CD4-positive, CD25-positive, alpha-beta regulatory T cell (primary cell): ENCODE measurements around the gene HMCN1. TPM values are rescaled to one million over a fixed set of nuclear protein-coding genes. Genes with fewer than 3 reads are reported as not detected.
"Not testable (repeated sequence)": the region's sequence is repeated elsewhere in the genome, so short reads cannot be mapped to it uniquely, and the experiment has no call there.

Source experiments
- ATAC-seq, 2 donors: fragments of 150-1000 bp; cut with Tn5 transposase; one replicate each; pipeline ENCODE4 v1.10.0; 2021; ENCODE audit warnings: low read depth in 2 of 2, moderate number of reproducible peaks in 2 of 2, moderate library complexity in 1 of 2
- DNase-seq, 3 donors: peaks; one replicate each; pipeline versions ENCODE4 v3.0.0 to v3.0.0-alpha.2; 2012 to 2022; ENCODE audit warnings: mixed read lengths in 1 of 3
- H3K27ac ChIP-seq: one replicate; pipeline ENCODE4 v1.7.0; 2013; ENCODE audit warnings: mild to moderate bottlenecking, low read length; ENCODE audit not compliant: insufficient read depth, poor library complexity, severe bottlenecking
- H3K27me3 ChIP-seq: one replicate; pipeline ENCODE4 v1.7.0; 2013; ENCODE audit warnings: low read length; ENCODE audit not compliant: control insufficient read depth, insufficient read depth
- H3K36me3 ChIP-seq: one replicate; pipeline ENCODE4 v1.7.0; 2013; ENCODE audit warnings: mild to moderate bottlenecking, low read length, moderate library complexity; ENCODE audit not compliant: control insufficient read depth, insufficient read depth
- H3K4me1 ChIP-seq: 2 replicates; pipeline ENCODE4 v1.7.0; 2013; ENCODE audit warnings: mild to moderate bottlenecking, low read length; ENCODE audit not compliant: insufficient read depth, control insufficient read depth, poor library complexity, severe bottlenecking
- H3K4me3 ChIP-seq: one replicate; pipeline ENCODE4 v1.7.0; 2013; ENCODE audit warnings: low read depth, mild to moderate bottlenecking, low read length, moderate library complexity
- H3K9me3 ChIP-seq, 2 experiments: 1 replicate in 1 of 2; 2 replicates in 1 of 2; pipeline ENCODE4 v1.7.0; 2013; ENCODE audit warnings: low read length in 2 of 2, mild to moderate bottlenecking in 1 of 2, moderate library complexity in 1 of 2; ENCODE audit not compliant: control insufficient read depth in 2 of 2
- H3K27ac Mint-ChIP-seq, 3 donors: one replicate each; pipeline ENCODE4 v1.8.0; 2020 to 2022; ENCODE audit warnings: mild to moderate bottlenecking in 3 of 3, mixed read lengths in 3 of 3, moderate library complexity in 2 of 3
- H3K27me3 Mint-ChIP-seq: one replicate; pipeline ENCODE4 v1.8.0; 2022; ENCODE audit warnings: mild to moderate bottlenecking, mixed read lengths
- H3K36me3 Mint-ChIP-seq: one replicate; pipeline ENCODE4 v1.8.0; 2020; ENCODE audit warnings: mixed read lengths
- H3K4me1 Mint-ChIP-seq, 4 donors: one replicate each; pipeline ENCODE4 v1.8.0; 2020 to 2022; ENCODE audit warnings: mixed read lengths in 4 of 4, mild to moderate bottlenecking in 1 of 4
- H3K4me3 Mint-ChIP-seq, 4 donors: one replicate each; pipeline ENCODE4 v1.8.0; 2020 to 2022; ENCODE audit warnings: mild to moderate bottlenecking in 4 of 4, mixed read lengths in 4 of 4, moderate library complexity in 3 of 4
- H3K9me3 Mint-ChIP-seq, 7 donors: one replicate each; pipeline ENCODE4 v1.8.0; 2020 to 2022; ENCODE audit warnings: mixed read lengths in 7 of 7, mild to moderate bottlenecking in 3 of 7, moderate library complexity in 2 of 7
- polyA plus RNA-seq, 4 donors: library from polyadenylated mRNA; unstranded; fragments of 300-500 nt; fragmentation: Illumina TruSeq; gene quantifications; one replicate each; pipeline ENCODE4 v1.2.3, GENCODE V29; 2021
- total RNA-seq: library from RNA; stranded (reverse); gene quantifications from one replicate; pipeline ENCODE4 v1.2.3, GENCODE V29; 2022

HMCN1 gene
- total and polyA plus RNA-seq, 5 donors from 2014 or later, result 0.07 to 0.81 (median 0.58) TPM; not detected in 1

DNA sequence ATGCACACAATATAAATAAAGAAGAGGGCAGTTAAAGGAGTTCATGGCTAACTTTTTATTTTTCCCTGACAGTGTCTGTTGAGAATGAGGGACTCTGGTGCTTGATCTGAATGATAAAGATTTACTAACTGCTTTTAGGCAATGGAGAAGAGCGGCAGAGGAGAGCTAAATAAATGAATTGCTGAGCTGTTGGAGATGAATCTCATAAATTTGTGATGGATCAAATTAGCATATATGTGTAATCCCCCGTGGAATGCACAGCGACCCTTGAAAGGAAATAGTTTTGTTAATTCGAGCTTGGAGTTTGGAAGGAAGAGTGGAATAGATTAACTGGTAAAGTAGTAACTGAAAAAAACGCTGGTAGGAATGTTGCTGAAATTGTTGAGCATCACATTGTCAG, 40.2 kb downstream of the HMCN1 start:
- Histone ChIP-seq H3K4me3 (no peak overlapping the region), H3K27ac (no peak overlapping the region), H3K27me3 (no peaks in the 10 kb centered on the region), H3K9me3 (no peaks in the 10 kb centered on the region), H3K4me1 (no peaks in the 10 kb centered on the region), H3K36me3 (no peaks in the 10 kb centered on the region)
- H3K4me3 Mint-ChIP-seq, result no peak overlapping the region
- ATAC-seq (no peak), DNase-seq (no peak)
- no peak overlapping the region for H3K27ac Mint-ChIP-seq
- H3K9me3 Mint-ChIP-seq, result peaks cover 0 to 4% (median 0%) of the 10 kb centered on the region in 7 donors
- H3K4me1 Mint-ChIP-seq, result no peaks in the 10 kb centered on the region
- peaks cover 4% of the 10 kb centered on the region for H3K27me3 Mint-ChIP-seq
- no peaks in the 10 kb centered on the region for H3K36me3 Mint-ChIP-seq

DNA sequence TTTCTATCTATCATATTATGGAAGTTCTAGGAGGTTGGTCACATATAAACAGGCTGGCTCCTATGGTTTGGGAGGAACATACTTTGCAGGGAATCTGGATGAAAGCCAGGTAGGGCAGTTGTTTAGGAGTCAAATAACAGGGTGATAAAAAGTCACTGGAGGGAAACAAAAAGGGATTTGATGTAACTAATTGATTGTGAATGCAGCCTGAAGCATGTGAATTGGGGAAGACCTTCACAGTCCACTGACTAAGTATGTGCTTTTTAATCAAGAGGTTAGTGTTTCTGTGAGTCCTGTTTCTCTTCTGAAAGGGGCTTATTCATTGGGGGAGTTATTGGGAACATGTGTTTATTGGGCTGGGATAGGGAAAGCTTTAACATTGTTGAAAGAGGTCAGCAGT, 41.3 kb downstream of the HMCN1 start:
- H3K27ac Mint-ChIP-seq, result no peak overlapping the region
- H3K27me3 Mint-ChIP-seq, result no peaks in the 10 kb centered on the region
- no peaks in the 10 kb centered on the region for H3K4me1 Mint-ChIP-seq
- no peak for DNase-seq
- H3K4me3 Mint-ChIP-seq, result no peak overlapping the region
- no peaks in the 10 kb centered on the region for H3K36me3 ChIP-seq
- no peak overlapping the region for H3K4me3 ChIP-seq
- no peak for ATAC-seq
- no peaks in the 10 kb centered on the region for H3K36me3 Mint-ChIP-seq
- H3K4me1 ChIP-seq, result no peaks in the 10 kb centered on the region
- peaks cover 0 to 6% (median 0%) of the 10 kb centered on the region in 7 donors for H3K9me3 Mint-ChIP-seq
- H3K9me3 ChIP-seq, result no peaks in the 10 kb centered on the region
- H3K27me3 ChIP-seq, result no peaks in the 10 kb centered on the region
- no peak overlapping the region for H3K27ac ChIP-seq

DNA sequence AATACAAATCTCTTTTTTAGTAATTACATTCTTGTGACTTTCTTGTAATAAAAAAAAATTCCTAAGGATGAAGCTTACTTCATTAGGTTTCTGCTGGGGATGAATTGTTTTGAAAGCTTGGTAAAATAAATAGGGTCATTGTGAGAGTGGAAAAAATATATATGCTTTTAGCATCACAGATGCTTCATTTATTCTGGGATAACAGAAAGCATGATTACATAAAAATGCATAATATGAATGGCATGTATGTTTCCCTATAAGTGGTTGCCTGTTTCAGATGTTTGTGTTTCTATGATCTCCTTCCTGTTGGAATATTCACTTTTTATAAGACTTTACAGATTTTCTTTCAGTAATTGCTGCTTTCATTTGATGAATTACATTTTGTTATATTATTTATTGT, 42.3 kb downstream of the HMCN1 start:
- ATAC-seq (no peak), DNase-seq (no peak)
- Histone ChIP-seq H3K4me1 (no peaks in the 10 kb centered on the region), H3K27me3 (no peaks in the 10 kb centered on the region), H3K27ac (no peak overlapping the region), H3K9me3 (no peaks in the 10 kb centered on the region), H3K4me3 (no peak overlapping the region), H3K36me3 (no peaks in the 10 kb centered on the region)
- no peaks in the 10 kb centered on the region for H3K4me1 Mint-ChIP-seq
- H3K27ac Mint-ChIP-seq, result no peak overlapping the region
- H3K27me3 Mint-ChIP-seq, result no peaks in the 10 kb centered on the region
- H3K36me3 Mint-ChIP-seq, result no peaks in the 10 kb centered on the region
- H3K4me3 Mint-ChIP-seq, result no peak overlapping the region
- H3K9me3 Mint-ChIP-seq, result peaks cover 0 to 8% (median 2%) of the 10 kb centered on the region in 7 donors

DNA sequence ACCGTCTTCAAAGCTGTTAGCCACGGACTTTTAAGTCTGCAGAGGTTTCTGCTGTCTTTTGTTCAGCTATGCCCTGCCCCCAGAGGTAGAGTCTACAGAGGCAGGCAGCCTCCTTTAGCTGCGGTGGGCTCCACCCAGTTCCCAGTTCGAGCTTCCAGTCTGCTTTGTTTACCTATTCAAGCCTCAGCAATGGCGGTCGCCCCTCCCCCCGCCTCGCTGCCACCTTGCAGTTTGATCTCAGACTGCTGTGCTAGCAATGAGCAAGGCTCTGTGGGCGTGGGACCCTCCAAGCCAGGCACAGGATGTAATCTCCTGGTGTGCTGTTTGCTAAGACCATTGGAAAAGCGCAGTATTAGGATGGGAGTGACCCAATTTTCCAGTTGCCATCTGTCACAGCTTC, 49.7 kb downstream of the HMCN1 start:
- not testable (repeated sequence) for H3K4me1 Mint-ChIP-seq, H3K27me3 ChIP-seq, H3K9me3 Mint-ChIP-seq, H3K4me3 ChIP-seq, ATAC-seq, H3K36me3 Mint-ChIP-seq, H3K9me3 ChIP-seq, H3K27ac Mint-ChIP-seq, H3K4me1 ChIP-seq, H3K27ac ChIP-seq, H3K4me3 Mint-ChIP-seq, H3K27me3 Mint-ChIP-seq, DNase-seq, H3K36me3 ChIP-seq

DNA sequence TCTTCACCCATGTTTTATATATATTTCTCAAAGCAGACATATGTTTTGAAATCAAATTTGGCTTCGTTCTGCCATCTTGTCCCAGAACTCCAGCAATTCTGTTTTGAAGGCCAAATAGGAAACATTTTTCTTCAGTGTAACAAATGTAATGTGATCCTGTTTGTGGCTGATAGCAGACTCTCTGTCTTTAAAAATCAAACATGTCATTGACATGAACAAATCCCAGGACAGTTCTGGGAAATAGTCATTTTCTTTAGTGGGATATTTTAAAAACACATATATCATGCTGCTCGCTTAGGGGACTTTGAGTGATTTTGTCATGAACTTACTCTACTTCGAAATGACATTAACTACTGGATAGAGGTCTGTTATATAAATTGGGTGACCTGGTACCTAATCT, 51.4 kb downstream of the HMCN1 start:
- no peaks in the 10 kb centered on the region for H3K36me3 ChIP-seq
- ATAC-seq (no peak), DNase-seq (no peak)
- no peak overlapping the region for H3K4me3 Mint-ChIP-seq
- H3K27me3 Mint-ChIP-seq, result peaks cover 6% of the 10 kb centered on the region
- H3K27me3 ChIP-seq, result no peaks in the 10 kb centered on the region
- peaks cover 3 to 7% (median 5%) of the 10 kb centered on the region in 7 donors for H3K9me3 Mint-ChIP-seq
- H3K4me3 ChIP-seq, result no peak overlapping the region
- H3K36me3 Mint-ChIP-seq, result no peaks in the 10 kb centered on the region
- H3K4me1 Mint-ChIP-seq, result peaks cover 0 to 2% (median 0%) of the 10 kb centered on the region in 4 donors
- no peaks in the 10 kb centered on the region for H3K4me1 ChIP-seq
- no peak overlapping the region for H3K27ac ChIP-seq
- no peak overlapping the region for H3K27ac Mint-ChIP-seq
- H3K9me3 ChIP-seq, result no peaks in the 10 kb centered on the region

DNA sequence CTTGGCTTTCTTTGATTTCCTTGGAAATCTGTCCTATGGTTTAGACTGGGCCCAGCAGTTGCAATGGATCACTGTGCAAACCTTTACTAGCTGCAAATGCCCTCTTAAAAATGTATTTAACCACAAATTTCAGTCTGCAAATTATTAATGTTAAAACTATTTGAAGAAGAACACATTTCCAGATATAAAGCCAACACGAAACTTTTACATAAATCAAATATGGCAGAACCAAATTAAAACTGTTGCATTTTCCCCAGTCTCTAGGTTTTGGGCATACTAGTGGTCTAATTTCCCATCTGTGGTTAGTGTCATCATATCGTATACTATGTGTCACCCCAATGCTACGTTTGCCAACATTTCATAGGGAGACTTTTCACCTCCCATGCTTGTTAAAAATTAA, 52.3 kb downstream of the HMCN1 start:
- no peak for ATAC-seq
- no peaks in the 10 kb centered on the region for H3K9me3 ChIP-seq
- Mint-ChIP-seq H3K4me3 (no peak overlapping the region), H3K4me1 (peaks cover 0 to 2% (median 0%) of the 10 kb centered on the region in 4 donors), H3K9me3 (peaks cover 2 to 6% (median 3%) of the 10 kb centered on the region in 7 donors), H3K27me3 (peaks cover 6% of the 10 kb centered on the region), H3K27ac (no peak overlapping the region), H3K36me3 (no peaks in the 10 kb centered on the region)
- no peaks in the 10 kb centered on the region for H3K36me3 ChIP-seq
- no peaks in the 10 kb centered on the region for H3K27me3 ChIP-seq
- no peak for DNase-seq
- no peak overlapping the region for H3K27ac ChIP-seq
- no peaks in the 10 kb centered on the region for H3K4me1 ChIP-seq
- H3K4me3 ChIP-seq, result no peak overlapping the region

DNA sequence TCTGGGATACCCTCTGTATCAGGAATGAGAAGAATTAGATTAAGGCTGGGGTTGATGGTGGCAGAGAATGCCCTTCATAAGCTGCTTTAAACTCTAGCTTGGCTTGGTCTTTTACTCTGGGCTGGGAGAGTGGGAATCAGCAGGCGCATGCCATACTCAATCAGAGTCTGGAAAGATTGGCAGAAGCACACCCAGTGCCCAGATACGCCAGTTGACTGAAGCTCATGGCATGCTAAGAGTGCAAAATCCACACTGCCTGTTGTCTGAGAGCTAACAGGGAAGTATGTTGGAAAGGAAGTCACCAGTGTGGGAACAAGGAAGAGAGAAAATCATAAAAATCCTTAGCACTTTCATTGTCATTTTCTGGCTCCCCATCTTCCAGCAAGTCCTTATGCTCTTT, 53.0 kb downstream of the HMCN1 start:
- Mint-ChIP-seq H3K36me3 (no peaks in the 10 kb centered on the region), H3K27me3 (peaks cover 6% of the 10 kb centered on the region), H3K27ac (no peak overlapping the region), H3K9me3 (peaks cover 0 to 5% (median 1%) of the 10 kb centered on the region in 7 donors), H3K4me1 (peaks cover 0 to 2% (median 0%) of the 10 kb centered on the region in 4 donors), H3K4me3 (no peak overlapping the region)
- no peaks in the 10 kb centered on the region for H3K9me3 ChIP-seq
- H3K27ac ChIP-seq, result no peak overlapping the region
- DNase-seq, result no peak
- H3K27me3 ChIP-seq, result no peaks in the 10 kb centered on the region
- H3K4me1 ChIP-seq, result no peaks in the 10 kb centered on the region
- H3K36me3 ChIP-seq, result no peaks in the 10 kb centered on the region
- ATAC-seq, result no peak
- no peak overlapping the region for H3K4me3 ChIP-seq

DNA sequence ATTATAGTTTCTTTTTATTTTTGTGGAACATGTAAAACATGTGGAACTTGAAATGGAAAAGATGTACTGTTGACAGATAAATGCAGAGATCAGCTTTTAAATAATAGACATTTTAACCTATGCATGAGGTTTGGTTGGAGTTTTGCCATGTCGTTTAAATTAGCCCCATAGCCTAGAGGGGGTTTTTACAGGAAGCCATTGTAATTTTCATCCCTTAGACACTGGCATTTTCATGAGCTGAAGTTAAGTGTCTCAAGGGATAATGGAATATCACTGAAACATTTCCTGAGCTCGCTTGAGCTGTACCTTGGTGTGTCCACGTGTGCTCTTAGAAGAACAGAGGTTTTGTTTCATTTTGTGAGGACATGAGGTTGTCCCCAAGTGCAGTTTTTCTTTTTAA, 54.2 kb downstream of the HMCN1 start:
- Histone ChIP-seq H3K4me3 (no peak overlapping the region), H3K9me3 (no peaks in the 10 kb centered on the region), H3K36me3 (no peaks in the 10 kb centered on the region), H3K27me3 (no peaks in the 10 kb centered on the region), H3K27ac (no peak overlapping the region), H3K4me1 (no peaks in the 10 kb centered on the region)
- DNase-seq (no peak), ATAC-seq (no peak)
- Mint-ChIP-seq H3K27ac (no peak overlapping the region), H3K4me3 (no peak overlapping the region), H3K9me3 (peaks cover 0 to 3% (median 0%) of the 10 kb centered on the region in 7 donors), H3K27me3 (peaks cover 6% of the 10 kb centered on the region), H3K36me3 (no peaks in the 10 kb centered on the region), H3K4me1 (peaks cover 0 to 2% (median 0%) of the 10 kb centered on the region in 4 donors)
